CD4-positive, alpha-beta T cell treated with Interleukin-21 for 1 hour (primary cell): ENCODE data around the gene CHD3.
A peak's percentile ranks its signal among the peaks of the same experiment; 100 is the strongest.
"Not testable (repeated sequence)": the region's sequence is repeated elsewhere in the genome, so short reads cannot be mapped to it uniquely, and the experiment has no call there.

ENCODE experiments used
- DNase-seq: peaks from one replicate; pipeline ENCODE4 v3.0.0-alpha.2; 2020

The CHD3 gene

GRCh38 chr17:7940034-7940433 lies 51.4 kb downstream of the CHD3 start:
- no peak for DNase-seq

- DNase-seq, result no peak
Observed at GRCh38 chr17:7940743-7941142, 52.2 kb downstream of the CHD3 start.

GRCh38 chr17:7943291-7943690 lies 54.7 kb downstream of the CHD3 start:
- no peak for DNase-seq

- DNase-seq, result no peak
Observed at GRCh38 chr17:7944326-7944725, 55.7 kb downstream of the CHD3 start.

- no peak for DNase-seq
Observed at GRCh38 chr17:7945651-7946050, 57.1 kb downstream of the CHD3 start.

- no peak for DNase-seq
Observed at GRCh38 chr17:7946441-7946840, 57.9 kb downstream of the CHD3 start.

- DNase-seq, result no peak
Observed at GRCh38 chr17:7947651-7948050, 59.1 kb downstream of the CHD3 start.

- DNase-seq, result no peak
Observed at GRCh38 chr17:7950578-7950977, 62.0 kb downstream of the CHD3 start.

GRCh38 chr17:7951143-7951792 lies 62.7 kb downstream of the CHD3 start:
- DNase-seq, result peak; percentile 12

GRCh38 chr17:7953266-7953665 lies 64.7 kb downstream of the CHD3 start:
- not testable (repeated sequence) for DNase-seq

GRCh38 chr17:7955414-7956227 lies 67.0 kb downstream of the CHD3 start:
- no peak for DNase-seq

- no peak for DNase-seq
Observed at GRCh38 chr17:7956228-7956965, 67.8 kb downstream of the CHD3 start.

GRCh38 chr17:7959503-7960253 lies 71.1 kb downstream of the CHD3 start:
- DNase-seq, result no peak

GRCh38 chr17:7961421-7961820 lies 72.8 kb downstream of the CHD3 start:
- no peak for DNase-seq
